HepG2 (cell line): Measurements from ENCODE around the gene SECTM1. TPM values are rescaled to one million over a fixed set of nuclear protein-coding genes. Genes with fewer than 3 reads are reported as not detected.

ENCODE experiments used
- CBFB ChIP-seq: sonication (generic); formaldehyde crosslinking; IDR thresholded peaks from 2 replicates; pipeline ENCODE4 v1.4.0; 2020; ENCODE audit warnings: missing genetic modification reagents
- ELK4 ChIP-seq: sonication (generic); formaldehyde crosslinking; IDR thresholded peaks from 2 replicates; pipeline ENCODE4 v1.9.0; 2021; ENCODE audit warnings: missing genetic modification reagents, borderline replicate concordance
- ERF ChIP-seq: IDR thresholded peaks from 2 replicates; pipeline ENCODE4 v1.6.1; 2018; ENCODE audit warnings: missing biosample characterization, missing genetic modification reagents
- FOXO1 ChIP-seq: sonication (generic); formaldehyde crosslinking; IDR thresholded peaks from 2 replicates; pipeline ENCODE4 v1.4.0; 2020; ENCODE audit warnings: missing genetic modification reagents
- HNF4A ChIP-seq: sonication (generic); formaldehyde crosslinking; IDR thresholded peaks from 2 replicates; pipeline ENCODE4 v1.4.0; 2020; ENCODE audit warnings: missing genetic modification reagents
- MAZ ChIP-seq, 2 experiments: sonication (generic) in 1 of 2; formaldehyde crosslinking in 1 of 2; IDR thresholded peaks; 2 replicates each; pipeline versions ENCODE4 v1.5.0 to v1.6.1; 2012 to 2020; ENCODE audit warnings: low read depth in 2 of 2, mild to moderate bottlenecking in 2 of 2, borderline replicate concordance in 1 of 2, improper control_type of control experiment in 1 of 2, low read length in 1 of 2, missing genetic modification reagents in 1 of 2, moderate library complexity in 1 of 2
- MTA1 ChIP-seq: sonication (generic); formaldehyde crosslinking; IDR thresholded peaks from 2 replicates; pipeline ENCODE4 v1.4.0; 2020; ENCODE audit warnings: missing genetic modification reagents, mild to moderate bottlenecking, borderline replicate concordance
- RARG ChIP-seq: sonication (generic); formaldehyde crosslinking; IDR thresholded peaks from 2 replicates; pipeline ENCODE4 v1.4.0; 2020; ENCODE audit warnings: low read depth, mild to moderate bottlenecking, missing genetic modification reagents
- SOX13 ChIP-seq, 3 experiments: fragments of 450-650 bp in 1 of 3; sonication (generic) in 1 of 3; formaldehyde crosslinking in 1 of 3; IDR thresholded peaks in 2 of 3; conservative IDR thresholded peaks in 1 of 3; 2 replicates each; pipeline versions ENCODE4 v1.5.0 to v1.6.1; 2016 to 2020; ENCODE audit warnings: antibody characterized with exemption in 1 of 3, mild to moderate bottlenecking in 1 of 3, missing compliant biosample characterization in 1 of 3, missing genetic modification reagents in 1 of 3, moderate library complexity in 1 of 3
- ZKSCAN8 ChIP-seq: IDR thresholded peaks from 2 replicates; pipeline ENCODE4 v1.6.1; 2016; ENCODE audit warnings: borderline replicate concordance, missing genetic modification reagents, missing compliant biosample characterization
- ZNF337 ChIP-seq: sonication (generic); formaldehyde crosslinking; IDR thresholded peaks from 2 replicates; pipeline ENCODE4 v1.5.1; 2020; ENCODE audit warnings: missing genetic modification reagents, low read depth, mild to moderate bottlenecking, borderline replicate concordance
- ZNF687 ChIP-seq: sonication (generic); formaldehyde crosslinking; IDR thresholded peaks from 2 replicates; pipeline ENCODE4 v1.5.1; 2020; ENCODE audit warnings: mild to moderate bottlenecking, missing genetic modification reagents, moderate library complexity
- polyA plus RNA-seq, 8 experiments: library from polyadenylated mRNA; depleted of rRNA in 3 of 8; stranded (reverse) in 7 of 8; unstranded in 1 of 8; fragments of >200 nt; fragmentation: Illumina TruSeq in 4 of 8; extraction: Trizol in 4 of 8; gene quantifications; 2 replicates each; pipeline versions ENCODE4 v1.2.1 to v1.2.3, GENCODE V29; 2011 to 2016; ENCODE audit warnings: low read depth in 4 of 8, missing spikeins in 1 of 8, mixed read lengths in 1 of 8; ENCODE audit not compliant: insufficient read depth in 1 of 8
- total RNA-seq, 5 experiments: library from RNA; depleted of rRNA; stranded (reverse); fragments of >200 nt; fragmentation: Illumina TruSeq; extraction: Trizol; gene quantifications; 2 replicates each; pipeline ENCODE4 v1.2.3, GENCODE V29; 2016; ENCODE audit warnings: low read depth in 1 of 5
- TF ChIP-seq, protein P1 (sequence below): IDR thresholded peaks from 2 replicates; pipeline ENCODE4 v1.4.0; 2020; ENCODE audit warnings: mild to moderate bottlenecking, missing genetic modification reagents
- TF ChIP-seq, protein P2 (sequence below): sonication (generic); formaldehyde crosslinking; IDR thresholded peaks from 2 replicates; pipeline ENCODE4 v1.5.1; 2020; ENCODE audit warnings: missing genetic modification reagents, mild to moderate bottlenecking, borderline replicate concordance

Gene SECTM1
- total and polyA plus RNA-seq, 2 of the 13 experiments (the other 11 are each of a cell fraction or from before 2014, with no cell fraction given): 3.5 to 5.3 TPM

DNA sequence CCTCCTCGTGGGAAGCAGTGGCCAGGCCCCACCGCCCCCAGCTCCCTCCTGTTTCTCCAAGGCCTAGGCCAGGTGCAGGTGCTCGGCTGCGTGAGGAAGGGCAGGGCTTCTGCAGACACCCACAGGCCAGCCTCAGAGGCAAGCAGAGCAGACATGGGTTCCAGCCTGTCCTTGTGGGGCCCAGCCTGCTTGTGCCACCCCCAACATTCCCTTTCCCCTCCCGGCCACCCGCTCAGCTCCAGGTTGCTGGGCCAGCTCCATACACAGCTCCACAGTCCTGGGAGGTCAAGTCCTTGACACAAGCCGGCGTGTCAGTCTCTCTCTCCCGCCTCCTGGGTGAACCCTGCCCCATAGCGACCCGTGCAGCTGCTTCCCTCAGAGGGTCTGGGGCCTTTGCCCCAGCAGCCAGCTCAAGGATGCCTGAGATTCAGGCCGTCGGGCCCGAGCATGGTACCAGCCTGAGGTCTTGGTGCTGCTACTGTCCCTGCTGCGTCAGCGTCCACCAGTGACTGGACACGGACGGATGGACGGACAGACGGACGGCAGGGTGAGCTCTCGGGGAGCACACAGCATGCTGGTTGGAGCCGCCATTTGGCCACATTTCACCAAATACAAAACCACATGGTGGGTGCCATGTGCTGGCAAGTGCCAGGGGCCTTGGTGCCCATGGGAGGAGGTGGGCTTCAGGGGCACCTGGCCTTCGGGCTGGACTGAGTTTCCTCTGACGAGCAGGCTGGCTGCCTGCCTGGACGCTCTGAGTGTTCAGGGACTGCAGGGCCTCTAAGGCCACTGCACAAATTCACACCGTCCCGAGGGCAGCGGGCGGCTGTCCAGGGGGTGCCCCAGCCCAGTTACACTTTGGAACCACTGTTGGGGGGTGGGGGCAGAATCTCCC, 8.0 kb downstream of the SECTM1 start (continued):
- TF ChIP-seq SOX13 (IDR thresholded peaks at IDR 0.05): no peak
- peak in 1 of 2 experiments; percentile 74; a peak in 2 of 4 replicates for TF ChIP-seq SOX13 (CRISPR knock-in tag; conservative IDR thresholded peaks at IDR 0.05 in 1 of 2, IDR thresholded peaks at IDR 0.05 in 1 of 2)
- TF ChIP-seq HNF4A (CRISPR knock-in tag): peak; percentile 95
- TF ChIP-seq RARG (CRISPR knock-in tag): 0 out of 2 replicates have a peak, but pooled peaks have one; percentile 54
- TF ChIP-seq ZNF337 (CRISPR knock-in tag): 0 out of 2 replicates have a peak, but pooled peaks have one; percentile 47
- TF ChIP-seq ZNF687 (CRISPR knock-in tag): peak; percentile 99
- peak; percentile 42; the same call in 1 of the 2 replicates for TF ChIP-seq MAZ (IDR thresholded peaks at IDR 0.05; ENCODE audit: borderline replicate concordance, low read depth, low read length)
- peak; percentile 82; the same call in 1 of the 2 replicates for TF ChIP-seq MAZ (CRISPR knock-in tag; IDR thresholded peaks at IDR 0.05; ENCODE audit: low read depth)
- TF ChIP-seq, protein P1, sequence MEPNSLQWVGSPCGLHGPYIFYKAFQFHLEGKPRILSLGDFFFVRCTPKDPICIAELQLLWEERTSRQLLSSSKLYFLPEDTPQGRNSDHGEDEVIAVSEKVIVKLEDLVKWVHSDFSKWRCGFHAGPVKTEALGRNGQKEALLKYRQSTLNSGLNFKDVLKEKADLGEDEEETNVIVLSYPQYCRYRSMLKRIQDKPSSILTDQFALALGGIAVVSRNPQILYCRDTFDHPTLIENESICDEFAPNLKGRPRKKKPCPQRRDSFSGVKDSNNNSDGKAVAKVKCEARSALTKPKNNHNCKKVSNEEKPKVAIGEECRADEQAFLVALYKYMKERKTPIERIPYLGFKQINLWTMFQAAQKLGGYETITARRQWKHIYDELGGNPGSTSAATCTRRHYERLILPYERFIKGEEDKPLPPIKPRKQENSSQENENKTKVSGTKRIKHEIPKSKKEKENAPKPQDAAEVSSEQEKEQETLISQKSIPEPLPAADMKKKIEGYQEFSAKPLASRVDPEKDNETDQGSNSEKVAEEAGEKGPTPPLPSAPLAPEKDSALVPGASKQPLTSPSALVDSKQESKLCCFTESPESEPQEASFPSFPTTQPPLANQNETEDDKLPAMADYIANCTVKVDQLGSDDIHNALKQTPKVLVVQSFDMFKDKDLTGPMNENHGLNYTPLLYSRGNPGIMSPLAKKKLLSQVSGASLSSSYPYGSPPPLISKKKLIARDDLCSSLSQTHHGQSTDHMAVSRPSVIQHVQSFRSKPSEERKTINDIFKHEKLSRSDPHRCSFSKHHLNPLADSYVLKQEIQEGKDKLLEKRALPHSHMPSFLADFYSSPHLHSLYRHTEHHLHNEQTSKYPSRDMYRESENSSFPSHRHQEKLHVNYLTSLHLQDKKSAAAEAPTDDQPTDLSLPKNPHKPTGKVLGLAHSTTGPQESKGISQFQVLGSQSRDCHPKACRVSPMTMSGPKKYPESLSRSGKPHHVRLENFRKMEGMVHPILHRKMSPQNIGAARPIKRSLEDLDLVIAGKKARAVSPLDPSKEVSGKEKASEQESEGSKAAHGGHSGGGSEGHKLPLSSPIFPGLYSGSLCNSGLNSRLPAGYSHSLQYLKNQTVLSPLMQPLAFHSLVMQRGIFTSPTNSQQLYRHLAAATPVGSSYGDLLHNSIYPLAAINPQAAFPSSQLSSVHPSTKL (CRISPR knock-in tag): peak; percentile 73
- TF ChIP-seq, protein P2, sequence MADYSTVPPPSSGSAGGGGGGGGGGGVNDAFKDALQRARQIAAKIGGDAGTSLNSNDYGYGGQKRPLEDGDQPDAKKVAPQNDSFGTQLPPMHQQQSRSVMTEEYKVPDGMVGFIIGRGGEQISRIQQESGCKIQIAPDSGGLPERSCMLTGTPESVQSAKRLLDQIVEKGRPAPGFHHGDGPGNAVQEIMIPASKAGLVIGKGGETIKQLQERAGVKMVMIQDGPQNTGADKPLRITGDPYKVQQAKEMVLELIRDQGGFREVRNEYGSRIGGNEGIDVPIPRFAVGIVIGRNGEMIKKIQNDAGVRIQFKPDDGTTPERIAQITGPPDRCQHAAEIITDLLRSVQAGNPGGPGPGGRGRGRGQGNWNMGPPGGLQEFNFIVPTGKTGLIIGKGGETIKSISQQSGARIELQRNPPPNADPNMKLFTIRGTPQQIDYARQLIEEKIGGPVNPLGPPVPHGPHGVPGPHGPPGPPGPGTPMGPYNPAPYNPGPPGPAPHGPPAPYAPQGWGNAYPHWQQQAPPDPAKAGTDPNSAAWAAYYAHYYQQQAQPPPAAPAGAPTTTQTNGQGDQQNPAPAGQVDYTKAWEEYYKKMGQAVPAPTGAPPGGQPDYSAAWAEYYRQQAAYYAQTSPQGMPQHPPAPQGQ: 0 out of 2 replicates have a peak, but pooled peaks have one; percentile 35
- TF ChIP-seq CBFB (CRISPR knock-in tag): no peak
- TF ChIP-seq ZKSCAN8 (CRISPR knock-in tag): peak; percentile 58; the same call in 1 of the 2 replicates
- TF ChIP-seq ERF (CRISPR knock-in tag): peak; percentile 28; the same call in 1 of the 2 replicates
- peak; percentile 99 for TF ChIP-seq MTA1 (CRISPR knock-in tag)
- TF ChIP-seq ELK4: no peak
- TF ChIP-seq FOXO1 (CRISPR knock-in tag): peak; percentile 59
